NCI-H2081 (cell line): ENCODE results near the gene ARL6IP6.
A peak's percentile ranks its signal among the peaks of the same experiment; 100 is the strongest.

Experiments
- DNase-seq, 2 experiments: peaks; one replicate each; lab custom pipeline; 2025; lab: John Stamatoyannopoulos, UW

ARL6IP6 gene

DNA sequence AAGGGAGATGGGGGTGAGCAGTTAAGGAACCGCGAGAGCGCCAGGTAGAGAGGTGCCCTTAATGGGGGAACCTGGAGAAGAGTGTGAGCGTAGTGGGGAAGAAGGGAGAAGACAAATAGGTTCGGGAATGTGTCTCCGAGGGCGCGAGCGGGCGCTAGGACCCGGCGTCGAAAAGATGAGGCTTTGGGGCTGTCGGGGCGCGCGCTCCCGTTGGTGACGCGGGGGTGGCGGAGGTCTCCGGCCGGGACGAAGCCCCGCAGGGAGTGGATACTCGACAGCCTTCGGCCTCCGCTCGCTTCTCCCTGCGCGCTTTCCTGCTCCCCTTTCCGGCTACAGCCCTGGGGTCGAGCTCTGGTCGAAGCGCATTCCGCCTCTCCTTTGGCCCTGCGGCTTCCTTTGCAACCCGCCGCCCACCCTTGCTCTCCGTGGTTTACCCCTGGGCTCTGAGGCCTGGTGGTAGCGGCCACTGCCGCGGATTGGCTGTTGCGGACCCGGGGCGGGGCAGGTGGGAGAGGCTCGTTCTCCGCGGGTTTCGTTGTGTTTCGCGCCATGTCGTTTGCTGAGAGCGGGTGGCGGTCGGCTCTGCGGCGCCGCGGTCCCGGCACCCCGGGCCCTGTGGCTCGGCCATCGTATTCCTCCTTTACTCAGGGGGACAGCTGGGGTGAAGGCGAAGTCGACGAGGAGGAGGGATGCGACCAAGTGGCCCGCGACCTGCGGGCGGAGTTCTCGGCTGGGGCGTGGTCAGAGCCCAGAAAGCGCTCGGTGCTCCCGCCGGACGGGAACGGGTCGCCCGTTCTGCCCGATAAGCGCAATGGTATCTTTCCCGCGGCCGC lies at the start of gene ARL6IP6:
Gene ARL6IP6, plus strand, starts transcription at position 545 of the 833 bp plus-strand sequence. Its CDS starts 5 bp downstream, at position 550.
- DNase-seq, result peak; percentile 88 to 92

DNA sequence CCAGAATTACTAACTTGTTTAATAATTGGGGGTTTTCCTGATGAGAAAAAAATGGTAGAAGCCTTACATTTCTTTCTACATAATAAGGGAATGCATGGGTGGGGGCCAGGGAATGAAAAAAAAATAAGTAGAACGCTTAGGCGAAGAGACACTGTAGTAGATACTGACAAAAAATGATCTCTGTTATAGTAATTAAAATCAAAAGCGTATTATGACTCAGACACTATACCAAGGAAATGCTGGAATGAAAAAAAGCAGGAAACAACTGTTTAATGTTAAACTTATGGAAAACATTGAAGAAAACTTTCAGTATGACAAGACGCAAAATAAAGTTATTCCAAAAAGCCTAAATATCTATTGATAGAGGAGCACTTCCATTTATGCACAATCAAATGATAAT lies 44.1 kb upstream of the ARL6IP6 start:
- no peak for DNase-seq

DNA sequence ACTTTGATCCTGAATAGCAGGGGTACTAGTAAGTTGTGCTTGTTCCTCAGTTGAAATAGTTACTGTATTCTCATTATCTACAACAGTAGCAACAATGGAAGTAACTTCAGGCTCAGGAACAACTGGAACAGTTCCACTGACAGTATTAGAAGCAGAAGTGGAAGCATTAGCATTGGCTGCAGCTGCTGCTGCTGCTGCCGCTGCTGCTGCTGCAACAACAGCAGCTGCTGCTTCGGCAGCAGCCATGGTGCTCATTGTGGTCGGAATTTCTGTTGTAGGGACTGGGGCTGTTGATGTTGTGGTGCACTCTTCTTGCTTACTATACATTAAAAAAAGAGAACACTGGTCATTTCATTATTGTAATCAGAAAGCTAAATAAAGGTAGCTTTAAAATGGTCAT lies 42.0 kb upstream of the ARL6IP6 start:
- no peak for DNase-seq

DNA sequence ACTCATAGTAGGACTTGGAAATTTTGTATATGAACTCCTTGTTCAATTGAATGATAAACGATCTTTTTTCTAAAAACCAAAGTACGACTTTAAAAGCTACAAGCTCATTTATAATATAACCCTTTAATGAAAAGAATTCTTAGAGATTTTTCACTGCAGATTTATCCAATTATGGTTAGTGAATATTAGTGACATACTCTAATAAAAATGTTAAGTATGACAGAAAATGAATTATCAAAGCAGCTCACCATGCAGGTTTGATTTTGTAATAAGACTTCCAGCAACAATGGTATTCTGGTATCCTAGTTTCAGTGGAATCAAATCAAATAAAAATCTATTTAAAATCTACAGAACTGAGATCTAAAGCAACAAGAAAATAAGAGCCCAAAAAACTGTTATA lies 39.6 kb upstream of the ARL6IP6 start:
- DNase-seq, result no peak

DNA sequence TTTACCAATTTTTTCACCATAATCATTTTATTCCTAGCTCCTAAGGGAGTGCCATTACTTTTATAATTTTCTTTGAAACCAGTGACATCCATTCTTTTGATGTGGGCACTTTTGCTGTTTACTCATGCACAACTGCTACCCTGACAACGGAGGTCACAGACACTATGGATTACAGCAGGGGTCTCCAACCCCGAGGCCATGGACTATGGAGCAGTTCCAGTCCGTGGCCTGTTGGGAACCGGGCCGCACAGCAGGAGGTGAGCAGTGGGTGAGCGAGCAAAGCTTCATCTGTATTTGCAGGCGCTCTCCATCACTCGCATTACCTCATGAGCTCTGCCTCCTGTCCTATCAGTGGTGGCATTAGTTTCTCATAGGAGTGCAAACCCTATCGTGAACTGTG lies 35.8 kb upstream of the ARL6IP6 start:
- DNase-seq, result no peak

DNA sequence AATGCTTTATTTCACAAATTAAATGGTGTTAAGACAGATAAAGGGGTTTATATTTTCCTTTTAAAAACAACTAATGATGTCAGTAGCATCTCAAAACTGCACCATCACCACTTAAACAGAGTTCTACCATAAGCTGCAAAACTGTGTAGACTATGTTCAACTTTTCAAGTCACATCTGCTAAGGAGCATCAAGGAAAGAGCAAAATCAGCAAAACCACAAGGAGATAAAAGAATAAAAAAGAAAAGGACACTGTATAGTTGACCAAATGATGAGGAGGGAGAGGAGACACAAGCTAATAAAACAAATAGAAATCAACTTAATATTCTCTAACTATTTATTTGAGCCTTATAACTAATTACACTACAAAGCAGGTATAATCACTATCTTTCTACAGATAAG lies 35.0 kb upstream of the ARL6IP6 start:
- DNase-seq, result no peak

DNA sequence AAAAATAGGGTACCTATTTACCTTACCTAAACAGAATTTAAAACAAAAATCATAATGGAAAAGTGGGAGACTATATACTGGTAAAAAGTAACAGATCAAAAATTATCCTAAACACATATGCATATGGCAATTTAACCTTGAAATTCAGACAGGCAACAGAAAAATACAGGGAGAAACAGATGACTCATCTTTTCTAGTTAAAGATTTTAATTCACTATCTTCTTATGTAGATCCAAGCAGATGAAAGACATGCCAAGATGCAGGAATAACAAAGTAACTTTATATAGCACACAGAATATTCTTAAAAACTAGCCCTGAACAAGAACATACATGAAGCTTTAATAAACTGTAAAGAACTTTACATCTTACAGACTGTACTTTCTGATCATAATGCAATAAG lies 32.1 kb upstream of the ARL6IP6 start:
- DNase-seq, result no peak

DNA sequence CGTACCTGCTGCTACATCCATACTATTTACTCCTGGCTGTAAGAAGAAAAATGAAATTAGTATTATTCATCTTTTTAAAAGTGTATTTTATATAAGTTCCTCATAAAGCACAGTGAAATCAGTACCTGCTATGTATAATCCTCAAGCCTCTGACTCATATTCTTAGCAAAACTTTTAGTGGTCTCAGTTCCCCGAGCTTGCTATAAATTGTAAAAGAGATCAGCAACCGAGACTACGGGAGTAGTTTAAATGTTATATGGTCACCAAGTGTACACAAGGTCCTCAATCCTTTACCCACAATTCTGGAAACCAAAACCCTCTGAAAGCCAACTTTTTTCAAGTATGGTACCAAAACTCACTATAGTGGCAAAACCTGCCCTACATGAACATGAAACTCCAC lies 25.4 kb upstream of the ARL6IP6 start:
- DNase-seq, result no peak

DNA sequence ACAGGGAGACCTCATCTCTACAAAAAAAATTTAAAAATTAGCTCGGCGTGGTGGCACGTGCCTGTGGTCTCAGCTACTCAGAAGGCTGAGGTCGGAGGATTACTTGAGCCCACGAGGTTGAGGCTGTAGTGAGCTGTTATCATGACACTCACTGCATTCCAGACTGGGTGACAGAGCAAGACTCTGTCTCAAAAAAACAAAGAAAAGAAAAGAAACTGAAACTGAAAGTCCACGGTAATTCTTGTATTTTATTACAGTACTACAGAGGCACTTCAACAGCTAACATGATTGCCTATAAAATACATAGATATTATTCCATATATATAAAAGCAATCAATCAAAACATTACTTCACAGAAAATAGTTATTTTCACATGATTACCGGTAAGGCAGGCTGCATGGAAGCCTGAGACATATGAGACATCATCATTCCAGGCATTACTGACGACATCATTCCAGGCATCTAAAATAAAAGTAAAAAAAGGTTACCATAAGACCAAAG lies 24.2 kb upstream of the ARL6IP6 start:
- no peak for DNase-seq

DNA sequence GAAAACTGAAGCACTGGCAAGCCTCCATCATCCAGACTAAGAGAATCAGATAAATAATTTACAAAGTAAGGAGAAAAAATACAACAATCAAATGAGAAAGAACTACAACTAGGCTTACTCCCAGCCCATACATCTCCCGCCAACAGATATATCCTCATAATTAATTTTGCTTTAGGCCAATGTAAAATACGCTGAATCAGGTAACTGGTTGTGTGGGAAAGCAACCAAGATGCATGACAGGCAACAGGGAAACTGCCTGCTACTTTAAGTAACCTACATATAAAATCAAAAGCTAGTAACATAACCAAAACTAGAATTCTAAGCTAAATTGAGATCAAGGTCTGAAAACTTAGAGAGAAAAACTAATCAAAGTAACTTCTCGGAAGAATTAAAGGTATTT lies 22.7 kb upstream of the ARL6IP6 start:
- no peak for DNase-seq

DNA sequence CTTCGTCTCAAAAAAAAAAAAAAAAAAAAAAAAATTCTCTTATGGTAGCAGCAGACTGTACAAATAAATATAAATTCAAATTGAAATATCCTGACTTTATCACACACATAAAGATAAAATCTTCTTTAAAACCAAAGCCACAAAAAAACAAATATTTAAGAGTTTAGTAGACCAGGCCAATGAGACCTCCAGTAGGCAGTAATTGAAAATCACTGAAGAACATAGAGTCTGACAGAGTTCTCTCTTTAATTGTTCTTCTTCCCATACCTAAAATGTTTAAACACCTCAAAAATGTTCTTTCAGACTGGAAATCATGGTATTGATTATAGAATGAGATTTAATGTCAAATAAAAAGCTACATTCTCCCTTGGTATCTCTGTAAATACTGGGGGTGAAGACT lies 21.9 kb upstream of the ARL6IP6 start:
- no peak for DNase-seq

DNA sequence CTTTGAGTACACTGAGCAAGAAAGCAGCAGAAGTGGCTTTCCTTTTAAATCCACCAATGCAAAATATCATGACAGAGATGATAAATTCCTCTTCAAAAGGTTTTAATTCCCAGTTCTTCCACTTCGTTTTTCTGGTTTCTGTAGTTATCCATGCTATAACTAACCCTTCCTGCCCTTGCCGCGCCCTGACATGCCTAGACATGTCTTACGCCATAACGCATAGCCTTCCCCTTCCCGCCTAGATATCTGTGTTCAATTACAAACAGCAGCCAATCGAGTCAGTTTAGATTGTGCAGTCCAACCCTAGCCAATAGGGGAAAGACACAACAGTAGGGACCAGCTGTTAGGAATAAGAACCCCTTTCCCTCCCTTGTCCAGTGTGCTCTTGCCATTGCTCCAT lies 17.2 kb upstream of the ARL6IP6 start:
- DNase-seq, result no peak

DNA sequence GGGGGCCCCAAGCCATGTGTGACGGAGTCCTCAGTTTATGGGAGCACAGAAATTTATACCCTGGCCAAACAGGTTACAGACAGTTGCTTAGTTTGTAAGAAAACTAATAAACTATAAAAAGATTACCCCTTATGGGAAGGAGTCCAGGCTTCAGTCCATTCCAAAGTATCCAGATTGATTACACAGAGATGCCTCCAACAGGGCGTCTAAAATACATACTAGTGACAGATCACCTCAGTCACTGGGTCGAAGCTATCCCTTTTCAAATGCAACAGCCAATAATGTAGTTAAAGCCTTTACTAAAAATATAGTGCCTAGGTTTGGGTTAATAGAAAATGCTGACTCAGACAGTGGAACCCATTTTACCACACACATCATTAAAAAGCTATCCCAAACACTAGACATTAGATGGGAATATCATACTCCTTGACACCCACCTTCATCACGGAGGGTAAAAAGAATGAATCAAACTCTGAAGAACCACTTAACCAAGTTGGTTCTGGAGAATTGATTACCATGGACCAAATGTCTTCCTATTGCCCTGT lies 11.9 kb upstream of the ARL6IP6 start:
- no peak for DNase-seq

DNA sequence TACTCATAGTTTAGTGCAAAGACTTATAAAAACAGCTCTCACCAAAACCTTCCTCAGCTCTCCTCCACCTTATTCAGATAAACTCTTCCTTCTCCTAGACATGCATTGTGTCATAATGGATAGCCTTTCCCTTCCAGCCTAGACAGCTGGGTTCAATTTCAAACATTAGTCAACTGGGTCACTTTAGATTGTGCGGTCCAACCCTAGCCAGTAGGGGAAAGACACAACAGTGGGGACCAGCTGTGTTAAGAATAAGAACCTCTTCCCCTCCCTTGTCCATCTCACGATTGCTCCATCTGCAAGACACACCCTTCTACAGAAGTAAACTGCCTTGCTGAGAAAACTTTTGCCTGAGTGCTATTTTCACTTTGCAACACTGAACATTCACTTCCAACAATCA lies 9.7 kb upstream of the ARL6IP6 start:
- DNase-seq, result no peak

DNA sequence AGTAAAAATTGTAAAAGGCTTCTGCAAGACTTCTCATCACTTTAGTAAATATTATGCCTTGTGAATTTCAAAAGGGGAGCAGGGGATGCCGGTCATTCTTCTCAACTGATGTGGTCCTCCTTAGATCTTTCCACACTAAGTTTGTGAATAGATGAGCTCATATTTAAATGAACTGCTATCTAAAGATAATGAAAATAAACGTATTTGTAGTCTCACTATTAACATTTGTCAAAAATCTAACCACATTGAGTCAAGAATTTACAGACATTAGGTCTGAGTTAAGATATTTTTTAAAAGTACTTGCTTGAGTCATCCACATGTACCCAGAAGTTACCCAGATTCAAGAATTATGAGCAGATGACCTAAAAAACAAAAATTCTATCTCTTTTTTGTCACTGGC lies 7.7 kb upstream of the ARL6IP6 start:
- DNase-seq, result no peak

DNA sequence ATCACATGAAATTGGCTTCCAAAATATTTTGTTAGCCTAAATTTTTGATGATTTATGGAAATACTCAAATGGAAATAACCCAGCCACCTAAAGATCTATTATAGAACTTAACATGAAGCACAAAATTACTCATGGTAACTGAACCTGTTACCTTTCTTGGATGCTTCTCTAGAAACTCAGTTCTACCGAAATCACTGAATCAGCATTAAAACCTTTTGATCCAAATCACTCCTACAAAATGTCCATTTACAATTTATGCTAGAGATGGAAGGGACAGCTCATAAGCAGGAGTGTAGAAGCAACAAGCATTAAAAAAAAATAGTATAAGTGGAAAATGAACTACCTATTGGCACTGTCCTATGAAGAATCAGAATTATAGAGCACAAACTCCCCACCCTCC lies 3.3 kb upstream of the ARL6IP6 start:
- no peak for DNase-seq

DNA sequence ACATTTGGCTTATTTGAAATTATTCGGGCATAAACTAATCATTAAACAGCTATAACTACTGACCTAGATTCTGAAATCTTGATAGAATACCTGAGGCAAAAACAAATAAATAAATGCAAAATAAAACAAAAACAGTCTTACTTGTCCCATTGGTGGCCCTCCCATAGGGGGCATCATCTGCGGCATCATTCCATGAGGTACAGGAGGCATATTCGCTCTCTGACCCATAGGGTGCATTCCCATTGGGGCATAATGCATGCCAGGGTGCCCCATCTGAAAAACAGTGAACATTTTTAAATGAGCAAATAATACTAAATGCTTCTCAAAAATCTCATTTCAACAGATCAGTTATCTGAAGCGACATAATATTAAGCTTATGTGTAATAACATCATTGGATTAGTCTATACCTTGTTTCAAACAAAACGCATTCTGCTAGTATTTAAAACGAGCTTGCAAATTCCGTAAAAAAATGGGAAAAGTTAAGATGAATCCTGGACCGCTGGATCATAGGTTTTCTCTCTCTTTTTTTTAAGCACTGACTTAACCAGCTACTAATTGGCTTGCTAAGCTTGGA lies 2.5 kb upstream of the ARL6IP6 start:
- DNase-seq, result peak; percentile 9 to 51

DNA sequence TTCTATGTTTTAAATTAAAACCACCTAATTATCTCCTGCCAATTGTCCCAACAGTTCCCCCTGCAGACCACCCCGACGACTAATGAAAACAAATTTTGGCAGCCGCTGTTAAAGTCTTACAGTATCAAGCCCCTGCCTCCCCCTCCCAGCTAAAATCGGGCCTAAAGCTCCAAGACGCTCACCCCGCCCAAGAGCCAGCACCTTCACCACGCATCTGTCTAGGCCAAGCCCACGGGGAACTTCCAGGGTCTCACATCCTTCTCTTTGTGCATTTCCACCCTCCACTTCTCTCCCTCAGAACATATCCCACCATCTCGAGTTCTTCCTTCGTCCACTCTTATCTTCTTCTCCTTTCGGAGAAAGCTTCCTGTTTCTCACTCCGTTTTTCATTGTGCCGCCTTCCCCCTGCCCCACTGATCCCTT lies 1.6 kb upstream of the ARL6IP6 start:
- peak; percentile 27 for DNase-seq

DNA sequence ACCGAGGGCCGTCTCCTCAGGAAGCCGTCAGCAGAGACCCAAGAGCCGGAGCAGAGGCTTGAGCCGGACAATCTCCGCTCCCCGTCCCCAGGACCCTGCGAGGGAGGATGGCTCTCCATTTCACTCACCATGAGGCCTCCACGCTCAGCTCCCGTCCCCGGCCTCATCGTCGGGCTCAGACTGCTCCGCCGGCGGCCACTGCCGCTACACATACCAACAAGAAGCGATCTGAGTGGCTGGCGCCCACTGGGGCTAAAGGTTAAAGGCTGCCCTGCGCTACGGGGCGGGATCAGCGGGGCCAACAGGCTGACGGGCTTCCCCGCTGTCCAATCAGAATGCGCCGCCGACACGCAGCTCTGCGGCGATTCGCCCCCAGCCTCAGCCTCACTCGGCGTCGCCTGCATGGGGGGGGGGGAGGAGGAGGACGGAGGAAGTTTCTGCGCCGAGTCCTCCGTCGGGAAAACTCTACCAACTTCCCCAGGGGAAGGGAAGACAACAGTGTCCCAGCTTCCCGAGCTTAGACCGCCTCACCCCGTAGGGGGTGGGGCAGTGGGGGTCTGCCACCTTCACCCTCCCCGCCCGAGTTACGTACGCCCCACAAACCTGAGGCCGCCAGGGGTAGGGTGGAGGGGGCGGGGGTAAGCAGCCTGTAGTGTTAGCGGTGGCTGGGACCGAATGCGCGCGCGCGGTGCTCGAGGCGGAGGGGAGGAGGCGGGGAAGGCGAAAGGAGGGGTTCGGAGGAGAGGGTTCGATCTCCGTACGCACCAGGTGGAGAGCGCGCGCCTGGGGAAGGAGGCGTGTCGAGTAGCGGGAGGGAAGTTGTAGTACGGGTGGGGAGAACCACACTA lies 968 bp upstream of the ARL6IP6 start, which contains the start of gene PRPF40A:
Gene PRPF40A, minus strand, starts transcription at position 234 of the 848 bp plus-strand sequence. Its CDS starts 22 bp downstream, at position 212.
- DNase-seq, result peak; percentile 95 to 98

DNA sequence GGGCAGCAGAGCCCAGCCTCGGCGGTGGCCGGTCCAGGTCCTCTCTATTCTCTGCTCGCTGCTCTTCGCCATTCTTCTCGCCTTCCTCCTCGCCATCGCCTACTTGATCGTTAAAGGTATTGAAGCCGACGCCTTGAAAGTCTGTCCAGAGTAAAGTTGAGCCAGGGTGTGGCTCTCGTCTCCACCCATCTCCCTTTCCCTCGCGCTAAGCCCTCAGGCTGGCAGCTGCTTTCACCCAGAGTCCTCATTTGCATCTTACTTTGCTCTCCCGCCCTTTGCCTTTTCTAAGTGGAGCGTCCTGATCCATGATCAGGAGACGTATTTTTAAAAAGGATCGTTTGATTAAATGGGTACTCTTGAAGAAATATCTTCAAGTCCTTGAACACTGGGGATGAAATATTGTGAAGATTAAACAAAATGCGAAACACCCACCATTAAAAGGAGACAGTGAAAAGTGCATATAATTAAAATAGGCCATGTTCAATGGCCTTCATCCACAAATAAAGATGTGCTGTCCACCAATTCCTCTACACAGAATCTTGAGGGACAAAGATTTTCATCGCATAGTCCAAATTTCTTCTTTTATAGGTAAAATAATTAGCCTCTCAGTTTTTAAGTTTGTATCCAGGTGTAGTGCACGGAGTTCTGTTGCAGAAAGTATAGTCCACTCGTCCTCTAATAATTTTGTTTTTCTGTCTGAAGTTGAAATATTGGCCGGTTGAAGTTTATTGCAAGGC lies 657 bp downstream of the ARL6IP6 start:
- DNase-seq, result peak; percentile 55 to 72

DNA sequence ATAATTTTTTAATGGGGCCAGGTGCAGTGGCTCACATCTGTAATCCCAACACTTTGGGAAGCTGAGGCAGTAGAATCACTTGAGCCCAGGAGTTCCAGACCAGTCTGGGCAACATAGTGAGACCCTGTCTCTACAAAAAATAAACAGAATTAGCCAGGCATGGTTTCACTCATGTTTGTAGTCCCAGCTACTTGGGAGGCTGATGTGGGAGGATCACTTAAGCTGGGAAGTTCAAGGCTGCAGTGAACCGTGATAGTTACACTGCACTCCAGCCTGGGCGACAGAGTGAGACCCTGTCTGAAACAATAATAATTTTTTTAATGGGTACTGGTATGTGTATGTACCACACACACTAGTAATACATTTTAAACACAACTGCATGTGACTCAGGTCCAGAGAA lies 2.4 kb downstream of the ARL6IP6 start:
- DNase-seq, result no peak
